Measurements from ENCODE around the gene CDK2AP2.

GRCh38 chr11:67495234-67496005 is 12.5 kb downstream of the CDK2AP2 start:
- TF ChIP-seq CTCF (IDR thresholded peaks at IDR 0.05), result no peak
- no peak for TF ChIP-seq EP300 (IDR thresholded peaks at IDR 0.05)

Data from upper lobe of left lung (tissue), 4 donors.